GM19035 (cell line): ENCODE results near the gene EHMT2.
"Not testable (repeated sequence)": the region's sequence is repeated elsewhere in the genome, so short reads cannot be mapped to it uniquely, and the experiment has no call there.

Experiments
- ATAC-seq: cut with Tn5 transposase; IDR thresholded peaks from one replicate; pipeline ENCODE4 v1.9.1; 2021; ENCODE audit not compliant: unreplicated experiment

Gene EHMT2

GRCh38 chr6:31871046-31871659 lies 26.3 kb downstream of the EHMT2 start:
- no peak for ATAC-seq

- ATAC-seq, result no peak
Observed at GRCh38 chr6:31870385-31870921, 27.0 kb downstream of the EHMT2 start.

- ATAC-seq, result no peak
Observed at GRCh38 chr6:31869343-31869742, 28.2 kb downstream of the EHMT2 start.

GRCh38 chr6:31868658-31868971 lies 28.9 kb downstream of the EHMT2 start:
- ATAC-seq, result not testable (repeated sequence)

- no peak for ATAC-seq
Observed at GRCh38 chr6:31865205-31866118, 32.0 kb downstream of the EHMT2 start.

GRCh38 chr6:31864818-31865204 lies 32.7 kb downstream of the EHMT2 start:
- no peak for ATAC-seq

- not testable (repeated sequence) for ATAC-seq
Observed at GRCh38 chr6:31864123-31864562, 33.4 kb downstream of the EHMT2 start.

- peak; percentile 93 for ATAC-seq
Observed at GRCh38 chr6:31862344-31863235, 34.9 kb downstream of the EHMT2 start, which contains the start of gene NEU1. NEU1 (minus strand) TSS chr6:31862821; CDS start chr6:31862776, 45 bp downstream.

- ATAC-seq, result no peak
Observed at GRCh38 chr6:31861919-31862343, 35.6 kb downstream of the EHMT2 start.

GRCh38 chr6:31861150-31861549 lies 36.3 kb downstream of the EHMT2 start:
- no peak for ATAC-seq

- ATAC-seq, result no peak
Observed at GRCh38 chr6:31860349-31860748, 37.1 kb downstream of the EHMT2 start.

- ATAC-seq, result no peak
Observed at GRCh38 chr6:31859923-31860322, 37.6 kb downstream of the EHMT2 start.

- ATAC-seq, result no peak
Observed at GRCh38 chr6:31858707-31859106, 38.8 kb downstream of the EHMT2 start.

- not testable (repeated sequence) for ATAC-seq
Observed at GRCh38 chr6:31857774-31858173, 39.7 kb downstream of the EHMT2 start.

- not testable (repeated sequence) for ATAC-seq
Observed at GRCh38 chr6:31851980-31852718, 45.3 kb downstream of the EHMT2 start.

- ATAC-seq, result no peak
Observed at GRCh38 chr6:31851485-31851832, 46.0 kb downstream of the EHMT2 start.

GRCh38 chr6:31850765-31851484 lies 46.6 kb downstream of the EHMT2 start:
- ATAC-seq, result no peak

GRCh38 chr6:31847276-31847978 lies 50.1 kb downstream of the EHMT2 start:
- ATAC-seq, result no peak

- no peak for ATAC-seq
Observed at GRCh38 chr6:31844507-31844906, 53.0 kb downstream of the EHMT2 start.
